HFFc6 (cell line): ENCODE results near the gene MACROH2A1. TPM values are rescaled to one million over a fixed set of nuclear protein-coding genes. Genes with fewer than 3 reads are reported as not detected.
A peak's percentile ranks its signal among the peaks of the same experiment; 100 is the strongest.

ENCODE experiments used
- DNase-seq: peaks from one replicate; pipeline ENCODE4 v3.0.0-alpha.2; 2018
- H3K27ac Mint-ChIP-seq: 2 replicates; pipeline ENCODE4 v1.8.0; 2020; ENCODE audit warnings: mild to moderate bottlenecking, mixed read lengths
- H3K27me3 Mint-ChIP-seq: 2 replicates; pipeline ENCODE4 v1.8.0; 2021; ENCODE audit warnings: mild to moderate bottlenecking, moderate library complexity, mixed read lengths; ENCODE audit not compliant: insufficient read depth
- H3K36me3 Mint-ChIP-seq: 2 replicates; pipeline ENCODE4 v1.8.0; 2021; ENCODE audit warnings: low read depth, mixed read lengths
- H3K4me1 Mint-ChIP-seq: 2 replicates; pipeline ENCODE4 v1.8.0; 2020; ENCODE audit warnings: low read depth, mixed read lengths
- H3K4me3 Mint-ChIP-seq: 2 replicates; pipeline ENCODE4 v1.8.0; 2020; ENCODE audit warnings: mild to moderate bottlenecking, moderate library complexity, mixed read lengths
- H3K9me3 Mint-ChIP-seq: 2 replicates; pipeline ENCODE4 v1.8.0; 2020; ENCODE audit warnings: mild to moderate bottlenecking, mixed read lengths
- CTCF ChIP-seq: fragments of 200-600 bp; sonication (generic); IDR thresholded peaks from 2 replicates; pipeline ENCODE4 v1.5.0; 2021; ENCODE audit warnings: antibody characterized with exemption, mild to moderate bottlenecking
- total RNA-seq, 6 experiments: library from RNA; stranded (reverse); fragmentation: NEBNext Ultra II Directional; extraction: Animal tissue kit (Norgen Biotek cat#: 25700); gene quantifications; 2 replicates in 1 of 6; 3 replicates in 5 of 6; pipeline ENCODE4 v1.2.3, GENCODE V29; 2021

The MACROH2A1 gene
- total RNA-seq, 6 experiments from 2014 or later: 116 to 144 (median 127) TPM

DNA sequence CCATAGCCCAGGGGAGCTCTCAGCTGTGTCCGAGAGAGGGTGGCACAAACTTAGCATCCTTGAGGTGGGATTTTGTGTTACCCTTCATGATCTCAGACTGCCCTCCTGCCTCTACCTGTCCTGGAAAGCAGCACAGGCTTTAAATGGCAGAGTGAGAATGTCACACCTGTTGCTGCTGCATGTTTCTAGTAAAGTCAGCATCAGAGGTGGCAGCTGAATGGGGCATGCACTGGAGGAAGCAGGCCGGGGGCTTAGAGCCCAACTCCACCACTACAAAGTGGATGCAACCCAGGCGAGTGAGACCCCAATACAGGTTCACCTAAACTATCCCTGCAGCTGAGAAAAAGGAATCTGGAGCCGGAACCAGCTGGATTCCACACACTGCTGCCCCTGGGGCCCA lies 51.6 kb downstream of the MACROH2A1 start:
- Mint-ChIP-seq H3K4me3 (no peak overlapping the region), H3K9me3 (no peaks in the 10 kb centered on the region), H3K4me1 (peaks cover 60% of the 10 kb centered on the region), H3K36me3 (peaks cover 44% of the 10 kb centered on the region), H3K27ac (no peak overlapping the region), H3K27me3 (no peaks in the 10 kb centered on the region)
- no peak for DNase-seq
- no peak for TF ChIP-seq CTCF

GRCh38 chr5:135345956-135346731 lies 52.9 kb downstream of the MACROH2A1 start:
- Mint-ChIP-seq H3K9me3 (no peaks in the 10 kb centered on the region), H3K36me3 (peaks cover 48% of the 10 kb centered on the region), H3K27me3 (no peaks in the 10 kb centered on the region), H3K4me1 (peaks cover 60% of the 10 kb centered on the region), H3K4me3 (no peak overlapping the region), H3K27ac (peak overlapping the region; percentile 60)
- DNase-seq: no peak
- TF ChIP-seq CTCF: no peak

DNA sequence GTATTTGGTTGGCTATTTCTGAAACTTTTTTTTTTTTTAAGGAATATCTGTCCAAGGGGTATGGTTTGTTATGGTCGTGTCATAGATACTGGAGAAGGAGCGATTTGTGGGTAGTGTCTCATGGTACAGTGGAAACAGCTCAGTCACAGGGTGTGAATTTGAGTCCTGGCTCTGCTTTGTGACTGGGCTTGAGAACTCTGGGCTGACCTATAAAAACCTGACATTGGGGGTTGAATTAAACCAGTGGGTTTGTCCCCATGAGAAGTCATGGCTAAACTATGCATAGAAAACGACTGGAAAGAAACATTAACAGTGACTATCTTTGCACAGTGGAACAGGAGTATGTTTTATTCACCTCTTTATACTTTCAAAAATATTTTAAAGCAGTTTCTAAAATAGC lies 54.7 kb downstream of the MACROH2A1 start:
- Mint-ChIP-seq H3K27ac (peak overlapping the region; percentile 60), H3K9me3 (no peaks in the 10 kb centered on the region), H3K4me3 (peak overlapping the region; percentile 6; the same call in 1 of the 2 replicates), H3K4me1 (peaks cover 51% of the 10 kb centered on the region), H3K36me3 (peaks cover 49% of the 10 kb centered on the region), H3K27me3 (no peaks in the 10 kb centered on the region)
- no peak for TF ChIP-seq CTCF
- peak; percentile 75 for DNase-seq

GRCh38 chr5:135343413-135343812 lies 55.6 kb downstream of the MACROH2A1 start:
- peaks cover 54% of the 10 kb centered on the region for H3K36me3 Mint-ChIP-seq
- H3K27me3 Mint-ChIP-seq: no peaks in the 10 kb centered on the region

GRCh38 chr5:135342551-135342875 lies 56.5 kb downstream of the MACROH2A1 start:
- no peak overlapping the region for H3K4me3 Mint-ChIP-seq
- no peak for DNase-seq
- no peaks in the 10 kb centered on the region; the same call in 1 of the 2 replicates for H3K27me3 Mint-ChIP-seq
- peaks cover 54% of the 10 kb centered on the region for H3K36me3 Mint-ChIP-seq
- TF ChIP-seq CTCF: no peak
- H3K9me3 Mint-ChIP-seq: no peaks in the 10 kb centered on the region
- peaks cover 41% of the 10 kb centered on the region for H3K4me1 Mint-ChIP-seq
- H3K27ac Mint-ChIP-seq: no peak overlapping the region

More at GRCh38 chr5:135343413-135343812, 55.6 kb downstream of the MACROH2A1 start:
- TF ChIP-seq CTCF: no peak
- peak; percentile 22 for DNase-seq
- Mint-ChIP-seq H3K9me3 (no peaks in the 10 kb centered on the region), H3K4me3 (no peak overlapping the region), H3K27ac (peak overlapping the region; percentile 60), H3K4me1 (peaks cover 42% of the 10 kb centered on the region)
